IMR-90 (cell line): ENCODE data around the gene ALK.

Source experiments
- BHLHE40 ChIP-seq: fragments of 150-350 bp; IDR thresholded peaks from 2 replicates; pipeline ENCODE4 v1.6.1; 2016; ENCODE audit warnings: mild to moderate bottlenecking, low read depth, low read length
- NFE2L2 ChIP-seq: fragments of 150-350 bp; IDR thresholded peaks from 2 replicates; pipeline ENCODE4 v1.6.1; 2016; ENCODE audit warnings: low read depth, mild to moderate bottlenecking, low read length
- POLR2A ChIP-seq: IDR thresholded peaks from 2 replicates; pipeline ENCODE4 v1.6.1; 2012; ENCODE audit warnings: mild to moderate bottlenecking, low read depth, low read length
- RAD21 ChIP-seq: IDR thresholded peaks from 2 replicates; pipeline ENCODE4 v1.6.1; 2012; ENCODE audit warnings: low read length, improper control_type of control experiment
- RFX5 ChIP-seq: IDR thresholded peaks from 2 replicates; pipeline ENCODE4 v1.8.0; 2012; ENCODE audit warnings: low read depth, mild to moderate bottlenecking, low read length, moderate library complexity
- TF ChIP-seq, protein P1 (sequence below): conservative IDR thresholded peaks from 2 replicates; pipeline ENCODE4 v1.5.1; 2012; ENCODE audit warnings: mild to moderate bottlenecking, low read depth, low read length, improper control_type of control experiment
- TF ChIP-seq, protein P2 (sequence below): fragments of 150-350 bp; IDR thresholded peaks from 2 replicates; pipeline ENCODE4 v1.6.1; 2016; ENCODE audit warnings: low read depth, mild to moderate bottlenecking, low read length, moderate library complexity, borderline replicate concordance

DNA sequence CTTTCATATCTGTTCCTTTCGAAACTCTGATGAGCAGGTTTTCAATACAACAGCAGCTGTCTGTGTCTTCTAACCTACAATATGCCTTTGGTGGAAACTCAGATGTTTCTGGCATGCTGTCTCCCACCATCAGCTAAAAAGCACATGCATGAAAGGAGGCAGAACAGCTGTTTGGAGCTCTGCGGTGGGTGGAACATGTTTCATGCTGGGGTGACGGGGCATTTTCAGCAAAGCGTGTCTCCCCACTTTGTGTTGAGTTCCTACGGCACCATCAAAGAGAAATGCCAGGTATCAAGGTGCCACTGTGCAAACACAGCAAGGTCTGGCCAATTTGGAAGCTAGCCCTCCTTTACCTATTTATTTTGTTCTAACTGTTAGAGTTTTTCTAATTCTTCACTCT lies 516.1 kb downstream of the ALK start:
- TF ChIP-seq, protein P1, sequence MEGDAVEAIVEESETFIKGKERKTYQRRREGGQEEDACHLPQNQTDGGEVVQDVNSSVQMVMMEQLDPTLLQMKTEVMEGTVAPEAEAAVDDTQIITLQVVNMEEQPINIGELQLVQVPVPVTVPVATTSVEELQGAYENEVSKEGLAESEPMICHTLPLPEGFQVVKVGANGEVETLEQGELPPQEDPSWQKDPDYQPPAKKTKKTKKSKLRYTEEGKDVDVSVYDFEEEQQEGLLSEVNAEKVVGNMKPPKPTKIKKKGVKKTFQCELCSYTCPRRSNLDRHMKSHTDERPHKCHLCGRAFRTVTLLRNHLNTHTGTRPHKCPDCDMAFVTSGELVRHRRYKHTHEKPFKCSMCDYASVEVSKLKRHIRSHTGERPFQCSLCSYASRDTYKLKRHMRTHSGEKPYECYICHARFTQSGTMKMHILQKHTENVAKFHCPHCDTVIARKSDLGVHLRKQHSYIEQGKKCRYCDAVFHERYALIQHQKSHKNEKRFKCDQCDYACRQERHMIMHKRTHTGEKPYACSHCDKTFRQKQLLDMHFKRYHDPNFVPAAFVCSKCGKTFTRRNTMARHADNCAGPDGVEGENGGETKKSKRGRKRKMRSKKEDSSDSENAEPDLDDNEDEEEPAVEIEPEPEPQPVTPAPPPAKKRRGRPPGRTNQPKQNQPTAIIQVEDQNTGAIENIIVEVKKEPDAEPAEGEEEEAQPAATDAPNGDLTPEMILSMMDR, result no peak
- TF ChIP-seq POLR2A (no peak), NFE2L2 (no peak), BHLHE40 (no peak), RAD21 (no peak), RFX5 (no peak)
- TF ChIP-seq, protein P2, sequence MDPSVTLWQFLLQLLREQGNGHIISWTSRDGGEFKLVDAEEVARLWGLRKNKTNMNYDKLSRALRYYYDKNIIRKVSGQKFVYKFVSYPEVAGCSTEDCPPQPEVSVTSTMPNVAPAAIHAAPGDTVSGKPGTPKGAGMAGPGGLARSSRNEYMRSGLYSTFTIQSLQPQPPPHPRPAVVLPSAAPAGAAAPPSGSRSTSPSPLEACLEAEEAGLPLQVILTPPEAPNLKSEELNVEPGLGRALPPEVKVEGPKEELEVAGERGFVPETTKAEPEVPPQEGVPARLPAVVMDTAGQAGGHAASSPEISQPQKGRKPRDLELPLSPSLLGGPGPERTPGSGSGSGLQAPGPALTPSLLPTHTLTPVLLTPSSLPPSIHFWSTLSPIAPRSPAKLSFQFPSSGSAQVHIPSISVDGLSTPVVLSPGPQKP, result no peak
